CD14-positive monocyte (primary cell): Measurements from ENCODE around the gene NRXN3. TPM values are rescaled to one million over a fixed set of nuclear protein-coding genes. Genes with fewer than 3 reads are reported as not detected.

ENCODE experiments used
- DNase-seq, 3 donors: peaks; one replicate each; pipeline ENCODE4 v3.0.0-alpha.2; 2011 to 2022
- H2AFZ ChIP-seq: 2 replicates; pipeline ENCODE4 v1.6.0; 2012; ENCODE audit warnings: mild to moderate bottlenecking, low read depth, low read length, inconsistent platforms; ENCODE audit not compliant: insufficient read depth, poor library complexity, severe bottlenecking
- H3K27ac ChIP-seq, 2 donors: 1 replicate in 1 of 2; 2 replicates in 1 of 2; pipeline ENCODE4 v1.5.1; 2012 to 2013; ENCODE audit warnings: low read length in 2 of 2, control low read depth in 1 of 2, inconsistent platforms in 1 of 2, low read depth in 1 of 2, mild to moderate bottlenecking in 1 of 2
- H3K27me3 ChIP-seq, 2 donors: one replicate each; pipeline versions ENCODE4 v1.6.0 to v1.6.1; 2011 to 2013; ENCODE audit warnings: low read length in 2 of 2; ENCODE audit not compliant: control insufficient read depth in 2 of 2, insufficient read depth in 2 of 2
- H3K36me3 ChIP-seq, 2 donors: replicated peaks in 1 of 2; 1 replicate in 1 of 2; 2 replicates in 1 of 2; pipeline versions ENCODE4 v1.5.1 to v1.6.1; 2012 to 2013; ENCODE audit warnings: low read length in 2 of 2, control low read depth in 1 of 2, inconsistent platforms in 1 of 2, mild to moderate bottlenecking in 1 of 2; ENCODE audit not compliant: insufficient read depth in 2 of 2, control insufficient read depth in 1 of 2
- H3K4me1 ChIP-seq, 2 donors: 1 replicate in 1 of 2; 2 replicates in 1 of 2; pipeline versions ENCODE4 v1.5.1 to v1.6.1; 2012 to 2013; ENCODE audit warnings: low read length in 2 of 2, control low read depth in 1 of 2, inconsistent platforms in 1 of 2, mild to moderate bottlenecking in 1 of 2, moderate library complexity in 1 of 2; ENCODE audit not compliant: insufficient read depth in 2 of 2, control insufficient read depth in 1 of 2
- H3K4me2 ChIP-seq: replicated peaks from 2 replicates; pipeline ENCODE3; 2012; ENCODE audit warnings: low read length, moderate library complexity, mild to moderate bottlenecking; ENCODE audit not compliant: poor library complexity, severe bottlenecking; ENCODE audit errors: extremely low read depth
- H3K4me3 ChIP-seq, 3 experiments: fragments of 200-600 bp in 1 of 3; sonication (generic) in 1 of 3; replicated peaks in 1 of 3; 1 replicate in 2 of 3; 2 replicates in 1 of 3; pipeline ENCODE4 v1.5.1; 2011 to 2013; ENCODE audit warnings: low read length in 3 of 3, mild to moderate bottlenecking in 3 of 3, control low read depth in 2 of 3, low read depth in 2 of 3, inconsistent platforms in 1 of 3, moderate library complexity in 1 of 3
- H3K79me2 ChIP-seq: 2 replicates; pipeline ENCODE4 v1.6.0; 2012; ENCODE audit warnings: mild to moderate bottlenecking, control low read depth, inconsistent platforms, low read length, moderate library complexity; ENCODE audit not compliant: insufficient read depth
- H3K9ac ChIP-seq: 2 replicates; pipeline ENCODE4 v1.6.0; 2017; ENCODE audit warnings: low read length, mild to moderate bottlenecking; ENCODE audit not compliant: insufficient read depth, poor library complexity, severe bottlenecking
- H3K9me3 ChIP-seq, 2 donors: replicated peaks in 1 of 2; 1 replicate in 1 of 2; 2 replicates in 1 of 2; pipeline versions ENCODE4 v1.5.1 to v1.6.1; 2012 to 2013; ENCODE audit warnings: low read length in 2 of 2, control low read depth in 1 of 2; ENCODE audit not compliant: control insufficient read depth in 1 of 2, insufficient read depth in 1 of 2
- H4K20me1 ChIP-seq: 2 replicates; pipeline ENCODE4 v1.6.0; 2012; ENCODE audit warnings: mild to moderate bottlenecking, low read length, control low read depth, moderate library complexity; ENCODE audit not compliant: insufficient read depth
- H3K27ac Mint-ChIP-seq, 7 donors: one replicate each; pipeline ENCODE4 v1.8.0; 2020; ENCODE audit warnings: mild to moderate bottlenecking in 7 of 7, mixed read lengths in 7 of 7, moderate library complexity in 6 of 7, inconsistent platforms in 2 of 7
- H3K27me3 Mint-ChIP-seq, 3 donors: one replicate each; pipeline ENCODE4 v1.8.0; 2021 to 2022; ENCODE audit warnings: low read depth in 3 of 3, mild to moderate bottlenecking in 3 of 3, mixed read lengths in 3 of 3, moderate library complexity in 3 of 3, inconsistent platforms in 1 of 3
- H3K36me3 Mint-ChIP-seq, 2 donors: one replicate each; pipeline ENCODE4 v1.8.0; 2020; ENCODE audit warnings: mixed read lengths in 2 of 2, inconsistent platforms in 1 of 2, mild to moderate bottlenecking in 1 of 2
- H3K4me1 Mint-ChIP-seq: one replicate; pipeline ENCODE4 v1.8.0; 2020; ENCODE audit warnings: mild to moderate bottlenecking, mixed read lengths
- H3K4me3 Mint-ChIP-seq, 2 donors: one replicate each; pipeline ENCODE4 v1.8.0; 2020; ENCODE audit warnings: mild to moderate bottlenecking in 2 of 2, mixed read lengths in 2 of 2, moderate library complexity in 1 of 2
- H3K9me3 Mint-ChIP-seq, 7 donors: one replicate each; pipeline ENCODE4 v1.8.0; 2020 to 2022; ENCODE audit warnings: mixed read lengths in 7 of 7, mild to moderate bottlenecking in 6 of 7, moderate library complexity in 6 of 7, inconsistent platforms in 2 of 7
- WGBS: methylation state at CpG from one replicate; pipeline ENCODE4 v1.1.5; 2013; ENCODE audit warnings: missing lambda C conversion rate; ENCODE audit not compliant: insufficient coverage; 5-methylcytosine and 5-hydroxymethylcytosine counted together
- intact Hi-C, 2 donors: fragments of 100-400 bp; cut with micrococcal nuclease; formaldehyde crosslinking; loops; one replicate each; pipeline versions ENCODE4 v1.15.0 to v1.15.1; 2023
- polyA plus RNA-seq, 3 donors: library from polyadenylated mRNA; depleted of rRNA in 1 of 3; unstranded in 2 of 3; stranded (reverse) in 1 of 3; fragments of 300-500 nt in 2 of 3; fragments of >200 nt in 1 of 3; fragmentation: Illumina TruSeq in 2 of 3; gene quantifications; 1 replicate in 2 of 3; 2 replicates in 1 of 3; pipeline ENCODE4 v1.2.3, GENCODE V29; 2012 to 2021
- TF ChIP-seq, protein P1 (sequence below): fragments of 200-600 bp; IDR thresholded peaks from one replicate; pipeline ENCODE4 v1.8.0; 2022; ENCODE audit warnings: antibody characterized with exemption, mild to moderate bottlenecking

NRXN3 gene
- polyA plus RNA-seq, 3 donors, result not detected

DNA sequence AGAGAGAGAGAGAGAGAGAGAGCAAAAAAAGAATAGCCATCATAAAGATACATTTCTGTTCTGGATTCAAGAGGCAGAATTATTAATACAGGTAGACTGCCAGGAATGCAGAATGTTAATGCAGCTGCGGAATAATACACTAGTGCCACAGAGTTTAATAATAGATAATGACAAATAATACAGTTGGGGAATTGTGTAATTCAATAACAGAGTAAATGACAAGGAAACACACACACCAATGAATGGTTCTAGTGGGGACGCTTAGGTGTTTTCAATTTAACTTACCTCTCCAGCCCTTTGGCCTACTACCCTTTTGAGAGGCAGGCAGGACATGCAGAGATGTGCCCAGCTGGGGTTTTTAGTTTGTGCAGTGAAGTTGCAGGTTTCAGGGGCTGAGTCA lies 313.9 kb downstream of the NRXN3 start:
- DNase-seq, result no peak
- no peak overlapping the region for H3K4me3 Mint-ChIP-seq
- H3K4me1 ChIP-seq, result no peaks in the 10 kb centered on the region
- no peaks in the 10 kb centered on the region for H3K9me3 ChIP-seq
- no CpG with 5 or more reads among the region's 2 CpGs for WGBS
- no peak overlapping the region for H3K27ac Mint-ChIP-seq
- H3K36me3 Mint-ChIP-seq, result no peaks in the 10 kb centered on the region
- no peaks in the 10 kb centered on the region for H4K20me1 ChIP-seq
- no peak overlapping the region for H3K4me2 ChIP-seq
- peaks cover 0 to 2% (median 0%) of the 10 kb centered on the region in 3 donors for H3K27me3 Mint-ChIP-seq
- H3K4me3 ChIP-seq, result no peak overlapping the region
- peaks cover 0 to 2% (median 0%) of the 10 kb centered on the region in 7 donors for H3K9me3 Mint-ChIP-seq
- H3K27ac ChIP-seq, result no peak overlapping the region
- intact Hi-C loops, result no loop called here
- H3K27me3 ChIP-seq, result no peaks in the 10 kb centered on the region
- no peaks in the 10 kb centered on the region for H3K79me2 ChIP-seq
- no peaks in the 10 kb centered on the region for H3K4me1 Mint-ChIP-seq
- no peak overlapping the region for H3K9ac ChIP-seq
- H3K36me3 ChIP-seq, result no peaks in the 10 kb centered on the region
- no peak overlapping the region for H2AFZ ChIP-seq
- TF ChIP-seq, protein P1, sequence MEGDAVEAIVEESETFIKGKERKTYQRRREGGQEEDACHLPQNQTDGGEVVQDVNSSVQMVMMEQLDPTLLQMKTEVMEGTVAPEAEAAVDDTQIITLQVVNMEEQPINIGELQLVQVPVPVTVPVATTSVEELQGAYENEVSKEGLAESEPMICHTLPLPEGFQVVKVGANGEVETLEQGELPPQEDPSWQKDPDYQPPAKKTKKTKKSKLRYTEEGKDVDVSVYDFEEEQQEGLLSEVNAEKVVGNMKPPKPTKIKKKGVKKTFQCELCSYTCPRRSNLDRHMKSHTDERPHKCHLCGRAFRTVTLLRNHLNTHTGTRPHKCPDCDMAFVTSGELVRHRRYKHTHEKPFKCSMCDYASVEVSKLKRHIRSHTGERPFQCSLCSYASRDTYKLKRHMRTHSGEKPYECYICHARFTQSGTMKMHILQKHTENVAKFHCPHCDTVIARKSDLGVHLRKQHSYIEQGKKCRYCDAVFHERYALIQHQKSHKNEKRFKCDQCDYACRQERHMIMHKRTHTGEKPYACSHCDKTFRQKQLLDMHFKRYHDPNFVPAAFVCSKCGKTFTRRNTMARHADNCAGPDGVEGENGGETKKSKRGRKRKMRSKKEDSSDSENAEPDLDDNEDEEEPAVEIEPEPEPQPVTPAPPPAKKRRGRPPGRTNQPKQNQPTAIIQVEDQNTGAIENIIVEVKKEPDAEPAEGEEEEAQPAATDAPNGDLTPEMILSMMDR, result no peak

DNA sequence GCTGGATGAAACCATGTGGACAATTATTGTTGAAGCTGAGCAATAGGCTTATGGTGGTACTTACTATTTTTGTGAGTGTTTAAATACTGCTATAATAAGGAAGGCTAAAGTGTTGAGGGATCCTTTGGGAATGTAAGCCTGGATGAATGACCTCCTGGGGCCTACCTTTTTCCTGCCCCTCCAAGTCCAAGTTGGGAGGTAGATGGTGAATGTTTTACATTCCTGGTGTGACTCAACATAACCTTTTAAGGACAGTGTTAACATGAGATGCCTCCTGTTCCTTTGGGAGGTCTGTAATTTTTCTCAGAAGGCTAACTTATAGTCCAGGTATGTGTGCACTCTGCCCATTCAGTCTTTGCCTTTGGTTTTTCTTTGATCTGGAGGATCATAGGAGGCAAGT lies 315.9 kb downstream of the NRXN3 start:
- Histone ChIP-seq H3K27ac (no peak overlapping the region), H3K4me3 (no peak overlapping the region), H3K9me3 (no peaks in the 10 kb centered on the region), H3K4me2 (no peak overlapping the region), H4K20me1 (no peaks in the 10 kb centered on the region), H3K36me3 (no peaks in the 10 kb centered on the region), H2AFZ (no peak overlapping the region), H3K27me3 (no peaks in the 10 kb centered on the region), H3K4me1 (no peaks in the 10 kb centered on the region), H3K79me2 (no peaks in the 10 kb centered on the region), H3K9ac (no peak overlapping the region)
- no peak overlapping the region for H3K27ac Mint-ChIP-seq
- intact Hi-C loops, result no loop called here
- H3K27me3 Mint-ChIP-seq, result peaks cover 0 to 2% (median 0%) of the 10 kb centered on the region in 3 donors
- no peak overlapping the region for H3K4me3 Mint-ChIP-seq
- H3K4me1 Mint-ChIP-seq, result no peaks in the 10 kb centered on the region
- DNase-seq, result no peak
- TF ChIP-seq, protein P1, result no peak
- no peaks in the 10 kb centered on the region for H3K36me3 Mint-ChIP-seq
- peaks cover 0 to 2% (median 0%) of the 10 kb centered on the region in 7 donors for H3K9me3 Mint-ChIP-seq
